ENCODE data around the gene NGDN. TPM values are rescaled to one million over a fixed set of nuclear protein-coding genes. Genes with fewer than 3 reads are reported as not detected.
"Not testable (repeated sequence)": the region's sequence is repeated elsewhere in the genome, so short reads cannot be mapped to it uniquely, and the experiment has no call there.

Gene NGDN, protein sequence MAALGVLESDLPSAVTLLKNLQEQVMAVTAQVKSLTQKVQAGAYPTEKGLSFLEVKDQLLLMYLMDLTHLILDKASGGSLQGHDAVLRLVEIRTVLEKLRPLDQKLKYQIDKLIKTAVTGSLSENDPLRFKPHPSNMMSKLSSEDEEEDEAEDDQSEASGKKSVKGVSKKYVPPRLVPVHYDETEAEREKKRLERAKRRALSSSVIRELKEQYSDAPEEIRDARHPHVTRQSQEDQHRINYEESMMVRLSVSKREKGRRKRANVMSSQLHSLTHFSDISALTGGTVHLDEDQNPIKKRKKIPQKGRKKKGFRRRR
- total RNA-seq, result 20.4 TPM

DNA sequence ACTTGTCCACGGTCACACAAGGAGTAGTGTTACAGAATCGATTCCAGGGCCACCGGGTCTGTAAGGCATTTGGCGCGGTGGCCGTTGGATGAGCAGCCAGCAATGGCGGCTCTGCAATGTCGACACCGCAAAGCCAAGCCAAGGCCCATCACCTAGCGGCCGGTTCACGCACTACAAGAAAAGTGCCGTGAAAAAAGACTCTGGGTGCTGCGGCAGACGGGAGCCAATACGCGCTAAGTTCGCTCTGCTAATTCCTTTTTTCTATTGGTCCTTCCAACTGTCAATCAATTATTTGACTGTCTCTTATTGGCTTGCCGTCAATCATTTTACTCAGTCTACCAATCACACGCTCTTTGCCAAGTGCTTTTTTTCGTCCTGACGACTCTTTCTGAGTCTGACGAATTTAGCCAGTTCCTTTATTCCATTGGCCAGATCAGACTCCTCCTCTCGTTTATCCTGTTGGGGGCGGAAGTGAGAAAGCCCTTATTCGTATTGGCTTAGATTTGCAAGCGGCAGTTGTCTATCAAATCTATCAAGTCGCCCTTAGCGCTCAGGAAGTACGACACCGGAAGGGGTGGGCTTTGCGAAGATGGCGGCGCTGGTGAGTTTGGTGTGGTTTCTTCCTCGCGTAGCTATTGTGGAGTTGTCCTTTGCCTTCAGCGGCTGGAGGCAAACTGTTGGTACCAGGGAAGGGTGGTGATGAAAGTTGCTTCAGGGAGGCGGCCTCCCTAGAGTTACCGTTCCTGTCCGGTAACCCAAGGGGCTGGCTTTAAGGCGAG is at the start of gene NGDN:
Gene NGDN (plus strand): TSS at position 577 of the 779 bp plus-strand sequence. CDS start 13 bp downstream, at position 590.
- ATAC-seq, result peak; percentile 99

DNA sequence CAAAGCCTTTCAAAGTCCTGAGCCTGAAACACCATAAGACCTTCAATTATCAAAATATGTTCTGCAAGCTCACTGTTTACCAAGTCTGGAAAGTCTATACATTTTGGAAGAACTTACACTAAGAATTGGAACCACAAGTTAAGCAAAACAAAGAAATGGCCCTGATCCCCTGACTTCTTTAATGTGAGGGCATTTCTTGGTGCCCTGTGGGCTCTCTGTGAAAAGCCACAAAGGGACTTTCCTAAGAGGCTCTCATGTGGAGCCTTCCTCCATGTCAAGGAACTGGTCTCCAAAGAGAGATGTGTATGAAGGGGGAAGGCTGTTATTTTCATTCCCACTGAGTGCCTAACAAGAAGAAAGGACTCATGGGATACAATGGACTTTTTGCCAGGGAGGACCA is 47.9 kb upstream of the NGDN start:
- no peak for ATAC-seq

DNA sequence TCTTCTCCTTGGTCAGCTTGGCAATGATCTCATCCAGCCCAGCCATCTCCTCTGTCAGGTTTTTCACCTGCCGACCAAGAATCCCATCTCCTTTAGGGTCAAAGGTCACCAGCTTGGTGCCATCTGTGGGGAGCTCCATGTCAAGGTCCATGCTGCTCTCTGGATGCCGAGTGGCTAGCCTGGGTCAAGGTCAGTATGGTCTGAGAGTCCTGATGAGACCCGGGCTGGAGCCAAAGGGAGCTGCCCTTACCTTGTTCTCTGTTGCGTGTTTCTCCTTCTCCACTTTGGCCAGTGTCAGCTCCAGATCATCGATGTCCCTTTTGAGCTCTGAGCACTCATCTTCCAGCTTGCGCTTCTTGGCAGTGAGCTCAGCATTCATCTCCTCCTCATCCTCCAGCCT is 45.8 kb upstream of the NGDN start:
- no peak for ATAC-seq

DNA sequence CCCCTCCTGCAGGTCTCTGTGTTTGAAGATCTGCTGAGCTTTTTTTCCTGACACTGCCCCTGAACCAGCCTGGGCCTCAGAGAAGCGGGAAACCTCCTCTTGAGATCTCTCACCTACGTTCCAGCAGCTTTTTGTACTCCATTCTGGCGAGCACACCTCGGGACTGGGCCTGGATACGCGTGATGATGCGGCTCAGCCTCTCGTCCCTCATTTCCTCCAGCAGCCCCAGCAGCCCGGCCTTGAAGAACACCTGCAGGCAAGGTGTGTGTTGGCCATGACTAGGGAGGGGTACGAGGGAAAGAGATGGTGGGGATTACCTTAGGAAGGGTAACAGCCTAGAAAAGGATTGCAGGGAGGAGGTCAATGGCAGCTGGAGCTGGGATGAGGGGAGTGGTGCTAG is 44.3 kb upstream of the NGDN start:
- ATAC-seq, result no peak

DNA sequence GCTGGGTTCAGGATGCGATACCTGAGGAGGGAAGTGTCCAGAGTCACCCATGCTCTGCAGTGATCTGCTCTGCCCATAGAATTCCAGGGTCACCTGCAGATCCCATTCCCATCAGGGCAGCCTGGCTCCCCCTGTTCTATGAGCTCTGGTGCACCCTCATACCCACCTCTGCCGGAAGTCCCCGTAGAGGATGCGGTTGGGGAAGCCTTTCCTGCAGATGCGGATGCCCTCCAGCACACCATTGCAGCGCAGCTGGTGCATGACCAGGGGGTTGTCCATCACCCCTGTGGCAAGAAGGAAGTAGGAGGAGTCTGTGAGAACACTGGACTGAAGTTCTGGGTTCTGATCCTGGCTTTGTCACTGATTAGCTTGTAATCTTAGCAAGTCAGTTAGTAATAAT is 43.7 kb upstream of the NGDN start:
- ATAC-seq, result not testable (repeated sequence)

DNA sequence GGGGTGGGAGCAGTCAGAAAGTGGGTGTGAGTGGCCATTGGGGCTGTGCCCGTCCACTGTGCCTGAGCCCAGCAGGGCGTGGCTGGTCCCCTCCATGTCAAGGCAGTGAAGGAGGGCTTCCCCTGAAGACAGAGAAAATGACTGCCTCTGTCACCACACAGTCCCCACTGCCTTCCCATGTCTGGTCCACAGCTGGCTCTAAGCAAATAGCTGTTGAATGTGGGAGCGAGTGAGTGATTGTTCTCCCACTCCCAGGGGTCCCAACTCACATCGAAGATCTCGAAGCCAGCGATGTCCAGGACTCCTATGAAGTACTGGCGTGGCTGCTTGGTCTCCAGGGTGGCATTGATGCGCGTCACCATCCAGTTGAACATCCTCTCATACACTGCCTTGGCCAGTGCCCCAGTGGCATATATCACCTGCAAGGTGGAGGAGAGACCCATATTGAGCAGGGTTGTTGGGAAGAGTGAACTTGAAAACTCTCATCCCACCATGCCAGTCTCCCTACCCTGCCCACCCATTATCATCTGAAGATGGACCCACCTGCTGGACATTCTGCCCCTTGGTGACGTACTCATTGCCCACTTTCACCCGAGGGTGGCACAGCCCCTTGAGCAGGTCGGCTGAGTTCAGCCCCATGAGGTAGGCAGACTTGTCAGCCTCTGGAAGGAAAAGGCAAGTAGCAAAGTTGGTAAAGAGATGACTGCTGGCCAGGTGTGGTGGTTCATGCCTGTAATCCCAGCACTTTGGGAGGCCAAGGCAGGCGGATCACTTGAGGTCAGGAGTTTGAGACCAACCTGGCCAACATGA is 40.6 kb upstream of the NGDN start:
- ATAC-seq, result no peak

DNA sequence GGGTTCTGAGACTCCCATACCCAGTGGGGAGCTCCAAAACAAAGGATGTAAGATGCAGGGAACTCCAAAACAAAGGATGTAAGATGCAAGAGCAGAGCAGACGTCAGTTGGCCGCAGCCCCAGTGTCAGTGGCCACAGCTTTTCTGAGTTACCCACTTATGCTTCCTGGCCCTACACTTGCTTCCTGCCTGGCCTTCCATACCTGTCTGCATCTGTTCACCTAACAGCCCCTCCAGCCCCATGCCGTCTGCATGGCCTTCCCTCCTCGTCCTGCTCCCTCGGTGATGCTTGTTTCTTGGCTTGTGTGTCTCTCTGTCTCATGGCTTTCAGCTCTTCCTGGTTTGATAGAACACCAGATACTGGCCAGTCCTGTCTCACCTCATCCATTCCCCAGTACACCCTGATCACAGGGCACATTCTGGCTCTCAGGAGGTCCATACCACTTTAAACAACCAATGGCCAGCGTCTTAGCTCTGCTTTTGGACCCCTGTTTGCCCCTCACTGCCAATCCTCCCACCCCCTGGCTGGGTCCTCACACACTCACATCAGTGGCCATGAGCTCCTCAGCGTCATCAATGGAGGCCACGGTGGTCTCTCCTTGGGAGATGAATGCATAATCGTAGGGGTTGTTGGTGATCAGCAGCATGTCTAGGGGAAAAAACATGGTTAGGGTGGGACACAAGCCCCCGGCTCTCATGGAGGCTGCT is 39.3 kb upstream of the NGDN start:
- no peak for ATAC-seq

DNA sequence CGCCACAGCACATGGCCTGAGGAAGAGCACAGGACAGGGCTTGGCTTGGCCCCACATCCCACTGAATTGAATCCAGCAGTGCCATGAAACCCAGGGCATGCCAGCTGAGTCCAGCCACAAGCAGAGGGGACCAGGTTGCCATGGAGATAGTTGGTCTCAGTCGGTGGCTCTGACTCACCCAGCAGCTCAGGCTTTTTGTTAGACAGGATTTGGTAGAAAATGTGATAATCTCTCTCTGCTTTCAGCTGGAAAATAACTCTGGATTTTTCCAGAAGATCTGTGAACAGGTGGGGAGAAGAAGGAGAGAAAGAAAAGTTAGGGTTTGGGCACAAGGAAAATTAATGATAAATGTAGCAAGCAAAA is 38.8 kb upstream of the NGDN start:
- no peak for ATAC-seq

DNA sequence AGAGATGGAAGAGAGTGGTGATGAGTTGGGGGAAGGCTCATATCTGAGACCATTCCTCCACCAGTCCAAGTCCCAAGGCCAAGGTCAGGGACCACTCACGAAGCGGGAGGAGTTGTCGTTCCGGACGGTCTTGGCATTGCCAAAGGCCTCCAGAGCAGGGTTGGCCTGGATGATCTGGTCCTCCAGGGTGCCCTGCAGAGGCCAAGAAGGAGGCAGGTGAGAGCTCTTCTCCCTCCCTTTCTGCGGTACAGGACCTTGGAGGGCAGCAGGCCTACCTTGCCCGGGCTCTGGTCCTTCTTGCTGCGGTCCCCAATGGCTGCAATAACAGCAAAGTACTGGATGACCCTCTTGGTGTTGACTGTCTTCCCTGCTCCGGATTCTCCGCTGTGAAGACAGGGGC is 38.0 kb upstream of the NGDN start:
- ATAC-seq, result no peak

DNA sequence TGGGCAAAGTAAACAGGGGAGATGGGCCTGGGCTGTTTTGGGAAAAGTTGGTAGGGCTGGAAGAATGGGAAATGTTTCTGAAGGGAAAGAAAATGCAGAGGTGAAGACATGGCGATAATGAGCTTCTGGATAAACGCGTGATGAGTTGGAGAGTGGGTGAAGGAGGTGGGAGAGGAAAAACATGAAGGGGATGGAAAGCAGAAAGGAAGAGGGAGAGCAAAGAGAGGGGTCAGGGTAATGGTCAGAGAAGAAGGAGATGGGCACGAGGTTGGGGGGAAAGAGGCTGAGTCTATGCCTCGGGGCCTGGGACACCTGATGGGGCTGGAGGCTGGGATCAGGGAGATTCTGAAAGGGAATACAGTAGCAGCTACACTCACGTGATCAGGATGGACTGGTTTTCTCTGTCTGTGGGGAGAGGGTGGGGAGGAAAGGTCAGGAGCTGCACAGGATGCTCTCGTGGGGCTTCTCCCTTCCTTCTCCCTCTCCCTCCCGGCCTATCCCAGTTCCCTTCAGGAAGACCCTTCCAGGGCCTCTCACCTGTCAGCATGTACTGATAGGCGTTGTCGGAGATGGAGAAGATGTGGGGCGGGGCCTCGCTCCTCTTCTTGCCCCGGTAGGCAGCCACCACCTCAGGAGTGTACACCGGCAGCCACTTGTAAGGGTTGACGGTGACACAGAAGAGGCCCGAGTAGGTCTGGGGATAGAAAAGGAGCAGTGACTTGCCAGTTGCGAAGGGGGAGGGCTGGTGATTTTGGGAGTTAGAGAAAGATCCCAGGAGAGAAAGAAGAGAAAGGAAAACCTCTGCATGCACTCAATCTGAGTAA is 37.2 kb upstream of the NGDN start:
- no peak for ATAC-seq

DNA sequence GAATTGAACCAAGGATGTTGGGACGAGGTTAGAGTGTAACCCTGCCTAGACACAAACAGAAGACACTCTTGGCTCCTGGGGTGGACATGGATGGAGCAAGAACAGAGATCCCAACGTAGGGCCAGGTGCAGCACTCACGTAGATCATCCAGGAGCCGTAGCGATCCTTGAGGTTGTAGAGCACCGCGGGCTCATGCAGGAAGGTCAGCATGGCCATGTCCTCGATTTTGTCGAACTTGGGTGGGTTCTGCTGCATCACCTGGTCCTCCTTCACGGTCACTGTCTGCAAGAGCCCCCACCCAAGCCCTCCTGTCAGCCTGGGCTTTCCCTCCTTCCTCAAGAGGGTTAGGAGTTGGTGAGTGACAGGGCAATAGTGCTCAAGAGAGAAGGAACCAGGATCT is 36.6 kb upstream of the NGDN start:
- ATAC-seq, result no peak

DNA sequence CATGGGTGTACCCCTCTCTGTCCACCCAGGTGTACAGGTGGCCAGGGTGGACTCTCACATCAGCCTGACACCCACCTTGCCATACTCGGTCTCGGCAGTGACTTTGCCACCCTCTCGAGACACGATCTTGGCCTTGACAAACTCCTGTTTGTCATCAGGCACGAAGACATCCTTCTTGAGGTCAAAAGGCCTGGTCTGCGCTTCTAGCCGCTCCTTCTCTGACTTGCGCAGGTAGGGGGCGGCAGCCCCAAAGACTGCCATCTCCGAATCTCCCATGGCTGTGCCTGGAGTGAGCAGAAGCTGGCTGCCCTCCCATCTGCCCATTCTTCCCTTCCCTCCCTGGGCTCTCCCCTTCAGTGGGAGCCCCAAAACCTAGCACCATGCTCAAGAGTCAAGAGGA is 36.0 kb upstream of the NGDN start:
- no peak for ATAC-seq

DNA sequence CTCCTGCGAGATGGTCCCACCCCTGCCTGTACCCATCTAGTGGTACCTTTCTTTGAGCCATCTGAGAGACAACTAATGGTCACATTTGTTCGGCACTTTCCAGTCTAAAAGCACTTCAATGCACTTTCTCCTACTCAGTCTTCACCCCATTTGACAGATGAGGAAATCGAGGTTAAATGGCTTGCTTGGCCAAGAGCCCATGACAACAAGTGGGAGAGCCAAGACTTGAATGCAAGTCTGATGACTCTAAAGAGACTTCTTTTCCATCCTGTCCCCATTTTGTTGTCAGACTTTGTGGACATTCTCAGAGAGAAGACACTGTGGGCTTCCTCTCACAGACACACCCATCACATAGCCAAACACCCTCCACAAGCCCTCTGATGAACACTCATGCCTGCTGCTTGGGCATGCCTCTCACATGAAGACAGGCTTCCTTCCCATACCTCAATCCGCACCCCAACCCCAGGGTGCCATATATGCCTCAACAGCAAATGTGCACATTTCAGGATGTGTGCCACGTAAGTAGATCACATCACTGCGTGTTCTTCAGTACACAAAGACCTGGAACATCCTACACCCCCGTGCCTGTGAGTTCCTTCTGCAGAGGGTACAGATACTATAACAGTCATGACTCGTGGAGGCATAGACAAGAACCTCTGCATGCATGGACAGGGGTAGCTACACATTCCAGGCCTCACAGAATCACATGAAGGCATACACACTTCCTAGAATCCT is 34.8 kb upstream of the NGDN start:
- ATAC-seq, result no peak

DNA sequence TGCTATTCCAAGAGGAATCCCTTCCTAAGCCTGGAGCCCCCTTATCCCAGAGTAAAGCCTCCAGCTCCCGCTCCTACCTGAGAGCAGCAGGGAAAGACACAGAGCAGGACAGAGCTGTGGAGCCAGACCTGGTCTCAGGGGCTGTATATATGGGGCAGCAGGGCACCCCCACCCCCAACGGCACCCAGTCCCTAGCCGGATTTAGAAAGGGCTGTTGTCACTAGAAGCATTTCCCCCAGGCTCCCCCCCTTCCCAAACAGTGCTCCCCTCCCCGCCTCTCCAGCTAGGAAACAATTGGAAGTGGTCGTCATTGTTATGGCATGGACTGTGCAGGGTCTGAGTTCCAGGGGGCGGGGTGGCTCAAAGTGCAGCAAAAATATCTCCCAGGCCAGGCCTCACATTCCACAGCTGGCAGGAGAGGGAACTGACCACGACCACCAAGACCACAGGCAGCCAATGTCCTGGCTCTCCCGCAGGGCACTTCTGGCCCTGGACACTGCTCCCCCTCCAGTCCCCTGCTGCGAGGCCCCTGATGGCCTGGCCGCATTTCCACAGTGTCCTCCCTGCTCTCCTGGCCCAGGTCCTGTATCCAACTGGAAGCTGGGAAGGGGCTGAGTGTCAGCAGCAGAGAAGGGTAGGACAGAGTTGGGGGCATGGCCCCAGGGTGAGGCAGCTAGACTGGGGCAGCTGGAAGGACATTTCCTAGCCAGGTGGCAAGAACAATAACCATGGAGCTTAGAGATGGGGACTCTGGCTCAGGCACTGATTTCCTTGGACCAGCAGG is 33.8 kb upstream of the NGDN start, which contains the start of gene MYH7:
Gene MYH7 (minus strand): TSS at position 118 of the 784 bp plus-strand sequence. CDS start 1,928 bp downstream, outside the sequence.
- no peak for ATAC-seq

DNA sequence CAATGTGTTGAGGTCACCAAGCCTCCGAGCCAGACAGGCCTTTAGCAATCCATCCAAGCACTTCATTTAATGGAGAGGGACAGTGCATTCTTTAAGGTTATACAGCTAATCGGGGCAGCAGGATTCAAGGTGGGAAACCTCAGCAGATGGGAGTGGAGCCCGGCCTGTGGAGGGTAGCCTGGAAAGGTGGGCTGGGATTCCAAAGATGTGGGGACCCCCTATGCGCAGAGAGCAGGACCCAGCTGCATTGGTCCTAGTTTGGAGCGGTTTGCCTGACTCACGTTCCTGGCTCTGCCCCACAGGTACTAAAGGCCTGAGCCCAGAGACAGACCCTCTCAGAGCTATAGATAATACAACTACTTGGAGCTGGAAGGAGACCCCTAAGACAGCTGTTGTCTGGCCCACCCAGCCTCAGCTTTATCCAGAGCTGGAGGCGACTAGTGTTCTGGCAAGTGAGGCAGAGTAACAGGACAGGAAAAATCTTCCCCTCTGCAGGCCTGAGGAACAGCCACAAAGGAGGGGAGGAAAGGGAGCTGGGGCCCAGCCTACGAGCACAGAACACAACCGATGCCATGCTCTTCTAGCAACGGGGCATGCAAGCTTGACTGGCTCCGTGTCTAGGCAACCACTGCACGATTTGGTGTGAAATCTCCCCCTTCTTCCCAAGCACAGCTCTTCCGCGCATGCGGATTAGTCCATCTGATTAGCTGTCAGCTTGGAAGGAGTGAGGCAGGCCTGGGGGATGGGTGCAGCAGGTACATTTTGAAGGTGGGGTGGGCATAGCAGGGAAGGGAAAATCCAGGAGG is 33.0 kb upstream of the NGDN start:
- no peak for ATAC-seq

DNA sequence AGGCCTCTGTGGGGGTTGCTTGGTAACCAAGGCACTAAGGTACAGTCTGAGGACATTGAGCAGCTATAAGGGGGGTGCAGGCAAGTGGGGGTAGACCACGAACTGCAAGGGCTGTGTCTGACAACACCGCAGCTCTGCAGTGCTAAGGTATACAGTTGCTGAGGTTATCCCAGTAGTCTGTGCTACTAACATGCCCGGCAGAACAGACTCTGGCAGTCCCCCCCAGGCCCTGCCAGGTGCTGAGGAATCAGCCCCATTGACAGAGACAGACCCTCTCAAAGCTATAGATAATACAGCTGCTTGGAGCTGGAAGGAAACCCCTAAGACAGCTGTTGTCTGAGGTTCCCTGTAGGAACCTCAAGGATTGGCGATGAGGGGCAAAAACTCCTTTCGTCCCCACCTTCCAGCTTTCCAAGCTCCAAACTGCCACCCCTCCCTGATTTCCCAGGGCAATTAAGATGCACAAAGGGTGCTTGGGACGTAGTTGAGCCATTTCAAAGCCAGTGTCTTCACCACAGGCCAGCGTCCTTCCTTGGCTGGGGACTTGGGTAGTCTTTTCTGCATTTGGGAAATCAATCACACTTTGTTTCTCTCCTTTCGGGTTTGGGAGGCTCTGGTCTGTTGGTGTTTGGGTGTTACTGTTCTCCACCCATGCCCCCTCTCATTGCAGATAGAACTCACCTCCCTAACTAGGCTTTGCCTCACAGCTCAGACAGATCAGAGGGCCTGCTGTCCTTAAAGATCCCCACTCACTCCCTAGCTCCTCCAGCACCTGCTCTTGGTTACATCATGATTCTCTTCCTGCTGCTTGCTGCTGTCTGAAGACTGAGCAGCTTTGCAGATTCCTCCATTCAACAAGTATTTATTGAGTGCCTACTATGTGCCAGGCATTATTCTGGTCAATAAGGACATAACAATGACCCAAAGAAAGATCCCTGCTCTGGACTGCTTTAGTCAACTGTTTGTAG is 32.1 kb upstream of the NGDN start:
- no peak for ATAC-seq

DNA sequence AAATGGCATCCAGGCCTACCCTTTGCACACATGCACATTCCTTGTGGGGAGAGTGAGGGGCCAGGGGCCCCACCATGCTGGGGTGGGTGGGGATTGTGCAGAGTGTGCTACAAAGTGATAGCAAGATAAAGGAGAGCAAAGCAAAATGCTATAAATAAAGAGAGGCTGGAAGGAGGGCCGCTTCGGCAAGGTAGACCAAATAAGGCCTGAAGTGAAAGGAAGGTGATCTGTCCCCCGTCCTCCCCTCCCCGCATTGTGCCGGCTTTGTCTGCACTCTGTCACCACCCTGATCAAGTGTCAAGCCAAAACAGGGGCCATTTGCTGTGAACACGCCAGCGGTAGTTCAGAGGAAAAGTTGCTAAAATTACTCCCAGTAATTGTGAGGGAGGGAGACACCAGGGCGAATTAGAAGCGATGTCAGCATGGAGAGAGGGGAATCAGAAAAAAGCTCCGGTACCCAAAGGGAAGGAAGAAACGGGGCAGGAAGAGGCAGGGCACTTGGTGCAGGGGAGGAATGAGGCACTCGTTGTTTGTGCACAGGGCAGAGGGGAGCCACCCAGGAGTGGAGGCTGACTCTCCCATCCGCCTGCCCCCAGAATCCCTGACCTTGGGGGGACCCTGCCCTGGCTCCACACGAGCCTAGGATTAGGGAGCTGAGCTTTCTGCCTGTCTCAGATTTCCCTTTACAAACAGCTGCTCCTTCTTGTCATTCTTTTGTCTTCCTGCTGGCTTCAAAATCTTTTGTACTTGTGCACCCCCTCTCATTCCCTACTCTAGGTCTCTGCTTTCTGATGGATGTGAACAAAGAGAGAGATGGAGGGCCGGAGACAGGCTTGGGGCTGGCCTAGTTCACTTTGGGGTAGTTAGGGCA is 31.2 kb upstream of the NGDN start:
- ATAC-seq, result no peak

Measured in esophagus mucosa (tissue), 1 donor.